Endometrium (tissue), 2 donors: ENCODE measurements around the gene WNT9B.
"Not testable (repeated sequence)": the region's sequence is repeated elsewhere in the genome, so short reads cannot be mapped to it uniquely, and the experiment has no call there.

Source experiments
- FAIRE-seq: peaks from 2 replicates; lab custom pipeline; 2012; peaks lifted over from hg19 to GRCh38; lab: Jason Lieb, UNC
- donor health status: control.
- donor health status: control.

WNT9B gene

DNA sequence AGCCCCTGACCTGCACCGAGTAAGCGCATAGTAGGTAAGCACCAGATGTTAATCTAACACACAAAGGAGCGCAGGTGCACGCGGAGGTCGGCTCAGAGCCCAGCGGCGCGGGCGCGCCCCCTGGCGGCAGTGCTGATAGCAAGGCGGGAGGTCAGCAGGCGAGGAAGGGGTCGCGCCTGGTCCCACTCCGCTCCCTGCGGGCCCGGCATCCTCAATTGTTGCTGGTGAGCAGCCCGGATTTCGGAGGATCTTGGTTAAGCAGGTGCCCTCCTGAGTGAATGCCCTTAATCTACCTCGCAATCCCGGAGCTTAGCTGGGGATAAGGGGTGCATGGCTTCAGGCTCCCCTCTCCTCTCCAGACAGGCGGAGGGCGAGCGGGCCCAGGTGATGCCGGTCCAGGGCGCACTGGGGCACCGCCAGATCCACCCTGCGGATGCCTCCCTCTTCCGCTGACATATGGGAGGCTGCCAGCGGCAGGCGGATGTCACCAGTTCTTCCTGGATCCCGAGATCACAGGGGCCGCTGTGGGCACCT, 28.9 kb upstream of the WNT9B start:
- FAIRE-seq, result no peak

DNA sequence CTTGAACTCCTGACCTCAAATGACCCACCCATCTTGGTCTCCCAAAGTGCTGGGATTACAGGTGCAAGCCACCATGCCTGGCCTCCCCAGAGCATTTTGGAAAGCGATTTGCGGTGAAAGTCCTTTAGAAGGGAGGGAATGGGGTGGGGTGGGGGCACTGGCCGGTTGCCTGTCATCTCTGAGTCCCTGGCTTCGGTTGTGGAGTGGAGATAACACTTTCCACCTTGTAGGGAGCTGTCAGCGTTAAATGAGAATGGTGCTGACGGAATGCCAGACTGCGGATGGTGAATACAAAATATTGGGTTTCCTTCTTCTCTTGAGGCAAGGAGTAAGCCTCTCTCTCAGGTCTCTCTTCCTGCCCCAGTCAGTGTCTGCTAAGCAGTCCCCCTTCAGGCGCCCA, 27.7 kb upstream of the WNT9B start:
- no peak for FAIRE-seq

DNA sequence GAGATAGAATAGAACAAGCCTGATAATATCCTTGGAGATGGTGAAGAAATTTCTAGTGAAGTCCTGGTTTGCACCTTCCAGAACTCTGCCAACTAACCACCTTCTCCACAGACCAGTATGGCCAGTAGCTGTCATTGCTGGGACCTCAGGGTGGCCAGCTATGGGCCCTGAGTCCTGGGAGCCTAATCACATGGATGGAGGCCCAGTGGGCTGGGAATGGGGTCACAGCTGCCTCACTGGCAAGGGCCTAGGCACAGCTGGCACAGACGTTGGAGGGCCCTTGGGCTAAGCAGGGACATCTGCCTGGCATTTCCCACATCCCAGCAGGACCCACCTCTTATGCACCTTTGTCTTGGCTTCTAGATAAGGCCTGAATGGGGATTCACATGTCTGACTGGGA, 25.3 kb upstream of the WNT9B start:
- no peak for FAIRE-seq

DNA sequence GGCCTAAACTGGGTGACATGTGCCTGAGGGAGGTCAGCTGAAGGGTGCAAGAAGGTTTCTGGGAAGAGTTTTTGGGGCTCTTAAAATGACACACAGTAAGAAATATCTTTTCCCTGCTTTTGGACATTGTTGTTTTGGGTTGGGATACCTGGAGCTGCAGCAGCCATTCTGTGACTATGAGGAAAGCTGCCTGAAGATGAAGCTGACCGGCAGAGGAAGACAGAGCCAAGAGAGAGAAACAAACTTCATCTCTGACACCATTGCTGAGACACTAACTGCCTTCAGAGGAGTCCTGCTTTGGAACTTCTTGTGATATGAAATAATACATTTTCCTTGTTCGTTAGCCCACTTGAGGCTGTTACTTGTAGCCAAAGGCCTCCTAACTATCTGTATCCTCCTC, 24.1 kb upstream of the WNT9B start:
- FAIRE-seq, result no peak

DNA sequence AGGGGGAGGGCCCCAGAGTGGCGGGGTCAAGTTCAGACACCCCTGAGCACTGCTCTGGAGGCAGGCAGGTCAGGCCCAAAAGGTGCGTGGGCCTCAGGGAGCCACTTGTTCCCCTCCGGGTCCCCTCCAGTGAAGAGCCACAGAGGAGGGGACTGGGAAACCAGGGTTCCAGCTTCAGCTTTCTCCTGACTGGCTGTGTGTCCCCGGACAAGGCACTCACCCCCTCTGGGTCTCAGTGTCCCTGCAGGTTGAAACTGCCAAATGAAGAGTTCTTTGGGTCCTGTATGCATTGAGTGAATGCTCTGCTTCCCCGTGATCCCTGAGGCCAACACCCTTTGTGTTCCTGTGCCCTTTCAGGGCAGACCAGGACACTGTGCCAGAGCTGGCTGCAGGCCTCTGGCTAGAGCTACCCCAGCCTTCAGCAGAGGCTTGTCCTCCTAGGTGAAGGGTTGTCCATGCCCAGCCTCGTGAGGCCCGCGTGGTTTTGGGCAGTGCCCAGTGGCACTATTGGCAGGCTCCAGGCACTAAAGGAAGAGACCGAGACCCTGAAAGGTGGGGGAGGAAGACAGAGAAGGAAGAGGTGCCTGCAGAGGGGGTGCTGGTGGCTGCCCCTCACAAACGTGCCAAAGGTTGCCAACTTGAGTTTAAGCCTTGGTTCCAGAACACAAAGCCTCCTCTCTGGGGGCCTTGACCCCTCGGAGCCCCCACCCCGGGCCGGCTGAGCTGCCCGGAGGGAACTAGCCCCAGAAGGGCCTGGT, 19.6 kb upstream of the WNT9B start:
- no peak for FAIRE-seq

DNA sequence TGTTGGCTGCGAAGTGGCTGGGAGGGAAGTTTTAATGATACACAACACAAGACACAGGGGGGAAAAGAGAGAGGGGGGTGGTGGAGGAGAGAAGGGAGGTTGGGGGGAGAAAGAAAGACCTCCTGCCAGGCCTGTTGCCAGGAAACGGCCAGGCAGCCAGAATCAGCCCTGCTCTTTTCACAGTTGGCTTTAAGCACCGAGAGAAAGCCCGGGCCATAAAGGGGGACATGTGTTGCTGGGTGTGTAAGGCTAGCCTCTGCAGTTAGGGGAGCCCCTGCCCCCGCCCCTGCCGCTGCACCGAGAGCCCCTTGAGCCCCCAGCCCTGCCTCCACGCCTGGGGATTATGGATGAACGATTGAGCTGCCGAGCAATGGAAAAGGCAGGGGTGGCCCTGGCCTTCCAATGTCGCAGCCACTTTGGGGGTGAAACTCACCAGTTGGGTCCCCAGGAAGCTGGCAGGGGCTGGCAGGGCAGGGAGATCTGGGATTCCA, 19.0 kb upstream of the WNT9B start:
- FAIRE-seq, result no peak

DNA sequence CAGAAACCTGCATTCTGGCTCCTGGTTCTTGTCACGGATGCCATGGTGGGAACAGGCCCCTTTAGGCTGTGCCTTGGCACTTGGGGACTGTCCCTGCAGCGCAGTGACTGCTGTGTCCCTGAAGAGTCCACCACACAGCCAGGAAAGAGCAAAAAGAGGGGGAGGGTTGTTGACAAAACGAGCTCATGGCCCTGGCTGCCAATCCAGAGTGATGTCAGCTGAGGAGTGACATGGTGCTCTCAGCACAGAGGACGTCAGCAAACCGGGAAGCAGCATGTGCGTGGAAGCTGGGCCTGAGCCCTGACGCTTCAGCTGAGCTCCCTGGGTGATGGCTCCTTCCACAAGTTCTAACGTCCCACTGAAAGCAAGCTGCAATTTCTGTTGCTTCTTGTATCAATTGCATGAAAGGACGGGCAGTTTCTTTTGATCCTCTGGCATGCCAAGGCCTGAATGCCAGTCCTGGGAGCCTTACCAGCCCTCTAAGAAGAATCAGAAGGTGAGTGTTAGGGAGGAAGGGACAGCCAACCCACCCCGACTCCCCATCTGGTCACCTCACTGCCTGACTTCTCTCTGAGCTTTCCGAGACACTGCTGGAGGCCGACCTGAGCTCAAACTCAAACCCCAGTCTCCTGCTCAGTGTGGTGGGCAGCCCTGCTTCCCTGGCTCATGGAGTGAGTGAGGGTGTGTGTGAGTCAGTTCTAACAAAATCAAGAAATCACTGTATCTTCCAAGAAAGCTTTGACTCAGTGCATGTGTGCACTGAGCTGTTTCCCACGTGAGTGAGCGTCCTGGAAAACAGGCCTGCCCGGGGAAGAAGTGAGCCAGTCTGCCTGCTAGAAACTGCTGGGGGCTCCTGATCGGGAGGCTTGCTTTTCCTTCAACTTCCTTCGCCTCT, 18.2 kb upstream of the WNT9B start:
- FAIRE-seq, result no peak

DNA sequence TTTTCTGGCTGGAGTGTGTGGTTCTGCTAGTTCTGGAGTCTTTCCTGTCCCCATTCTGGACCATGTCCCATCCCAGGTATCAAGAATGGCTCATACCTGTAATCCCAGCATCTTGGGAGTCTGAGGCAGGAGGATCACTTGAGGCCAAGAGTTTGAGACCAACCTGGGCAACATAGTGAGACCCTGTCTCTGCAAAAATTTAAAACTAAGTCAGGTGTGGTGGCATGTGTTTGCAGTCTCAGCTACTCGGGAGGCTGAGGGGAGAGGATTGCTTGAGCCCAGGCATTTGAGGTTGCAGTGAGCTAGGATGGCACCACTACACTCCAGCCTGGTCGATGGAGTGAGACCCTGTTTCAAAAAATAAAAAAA, 17.6 kb upstream of the WNT9B start:
- no peak for FAIRE-seq

DNA sequence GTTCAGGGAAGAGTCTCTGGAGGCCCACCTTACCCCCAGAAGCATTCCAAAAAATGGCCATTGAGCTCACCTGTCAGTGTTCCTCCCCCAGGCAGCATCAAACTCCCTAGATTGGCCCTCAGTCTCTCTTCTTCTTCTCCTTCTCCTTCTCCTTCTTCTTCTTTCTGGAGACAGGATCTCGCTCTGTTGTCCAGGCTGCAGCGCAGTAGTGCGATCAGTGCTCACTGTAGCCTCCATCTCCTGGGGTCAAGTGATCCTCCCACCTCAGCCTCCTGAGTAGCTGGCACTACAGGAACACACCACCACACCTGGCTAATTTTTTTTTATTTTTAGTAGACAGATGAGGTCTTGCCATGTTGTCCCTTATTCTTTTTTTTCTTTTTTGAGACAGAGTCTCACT, 16.5 kb upstream of the WNT9B start:
- FAIRE-seq, result no peak

DNA sequence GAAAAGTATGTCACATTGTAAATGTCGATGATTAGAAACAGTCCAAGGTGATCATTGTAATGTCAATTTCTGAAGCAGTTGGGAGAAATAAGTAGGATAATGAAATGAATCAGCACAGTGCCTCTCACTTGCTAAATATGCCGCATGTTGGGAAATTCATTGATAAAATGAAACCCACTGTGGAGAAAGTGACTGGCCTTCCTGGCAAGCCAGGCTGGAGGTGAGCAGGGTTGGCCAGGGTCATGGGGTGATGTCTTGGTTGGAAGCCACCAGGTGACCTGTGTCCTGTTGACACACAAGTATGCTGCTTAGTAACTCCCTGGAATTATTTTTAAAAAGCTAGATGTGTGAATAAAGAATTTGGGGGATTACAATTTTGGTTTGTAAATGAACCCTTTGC, 14.9 kb upstream of the WNT9B start:
- FAIRE-seq, result no peak

DNA sequence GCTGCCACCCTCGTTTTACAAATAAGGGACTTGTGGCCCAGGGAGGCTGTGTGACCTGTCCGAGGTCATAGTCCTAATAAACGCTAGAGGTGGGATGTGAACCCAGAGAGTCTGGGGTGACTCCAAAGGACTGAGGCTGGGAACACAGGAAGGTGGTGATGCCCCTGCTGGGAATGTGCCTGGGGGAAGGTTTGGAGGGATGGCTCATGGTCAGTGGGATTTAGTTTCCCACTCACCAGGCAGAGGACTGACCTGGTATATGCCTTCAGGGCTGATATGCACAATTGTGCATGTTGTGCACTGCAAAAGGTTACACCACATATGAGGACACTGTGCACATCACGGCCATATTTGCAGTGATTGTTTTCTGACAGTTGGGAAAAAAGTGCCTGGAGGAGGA, 13.9 kb upstream of the WNT9B start:
- FAIRE-seq, result no peak

DNA sequence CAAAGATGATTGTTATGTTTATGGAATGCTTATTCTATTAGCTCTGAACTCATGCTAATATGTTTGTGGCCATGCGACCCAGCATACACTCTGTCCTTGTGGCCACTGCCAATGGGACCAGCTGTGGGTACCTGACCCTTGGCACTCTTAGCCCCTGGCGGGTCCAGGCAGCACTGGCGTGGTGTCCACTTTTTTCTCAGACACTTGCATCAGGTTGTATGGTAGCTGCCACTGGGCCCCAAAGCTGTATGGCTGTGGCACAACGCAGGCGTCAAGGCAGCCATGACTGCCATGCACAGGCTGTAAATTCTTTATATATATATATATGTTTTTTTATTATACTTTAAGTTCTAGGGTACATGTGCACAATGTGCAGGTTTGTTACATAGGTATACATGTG, 12.2 kb upstream of the WNT9B start:
- FAIRE-seq, result no peak

DNA sequence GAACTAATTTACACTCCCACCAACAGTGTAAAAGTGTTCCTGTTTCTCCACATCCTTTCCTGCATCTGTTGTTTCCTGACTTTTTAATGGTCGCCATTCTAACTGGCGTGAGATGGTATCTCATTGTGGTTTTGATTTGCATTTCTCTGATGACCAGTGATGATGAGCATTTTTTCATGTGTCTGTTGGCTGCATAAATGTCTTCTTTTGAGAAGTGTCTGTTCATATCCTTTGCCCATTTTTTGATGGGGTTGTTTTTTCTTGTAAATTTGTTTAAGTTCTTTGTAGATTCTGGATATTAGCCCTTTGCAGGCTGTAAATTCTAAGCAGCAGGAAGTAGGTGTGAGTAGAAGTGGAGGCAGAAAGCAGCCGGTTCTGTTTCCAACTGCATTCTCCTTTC, 10.8 kb upstream of the WNT9B start:
- FAIRE-seq, result not testable (repeated sequence)

DNA sequence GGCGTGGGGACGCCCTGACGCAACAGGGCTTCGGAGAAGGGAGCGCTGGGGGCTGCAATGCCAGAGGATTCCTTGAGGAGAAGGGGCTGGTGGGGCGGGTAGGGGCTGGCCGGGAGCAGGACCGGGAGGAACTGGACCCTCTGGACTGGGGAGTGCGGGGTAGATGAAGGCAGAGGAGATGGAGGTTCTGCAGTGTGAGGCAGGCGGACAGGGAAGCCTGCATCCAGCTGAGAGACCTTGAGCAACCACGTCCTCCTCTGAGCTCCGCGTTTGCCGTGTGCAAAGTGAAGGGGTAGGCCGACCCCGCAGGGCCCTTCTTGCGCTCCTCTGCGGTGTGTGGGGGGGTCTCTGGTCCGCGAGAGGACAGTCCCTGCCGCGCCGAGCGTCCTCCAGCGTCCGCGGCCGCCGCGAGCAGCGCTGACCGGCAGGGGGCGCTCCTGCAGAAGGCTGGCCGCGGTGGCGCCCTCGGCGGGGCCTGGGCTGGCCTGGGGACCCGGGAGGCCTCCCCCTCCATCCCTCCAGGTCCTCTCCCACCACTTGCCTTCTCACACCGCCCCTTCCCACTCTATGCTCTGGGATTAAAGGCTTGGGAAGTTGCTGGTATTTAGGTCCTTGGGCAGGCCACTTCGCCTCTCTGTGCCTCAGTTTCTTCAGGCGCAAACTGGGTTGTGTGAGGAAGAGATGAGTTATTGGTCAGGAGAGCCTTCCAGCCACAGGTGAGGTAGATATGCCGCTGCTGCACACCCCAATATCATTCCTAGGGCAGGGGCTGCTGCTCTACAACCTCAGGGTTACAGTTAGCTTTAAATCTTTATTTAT, 9.6 kb upstream of the WNT9B start:
- no peak for FAIRE-seq

DNA sequence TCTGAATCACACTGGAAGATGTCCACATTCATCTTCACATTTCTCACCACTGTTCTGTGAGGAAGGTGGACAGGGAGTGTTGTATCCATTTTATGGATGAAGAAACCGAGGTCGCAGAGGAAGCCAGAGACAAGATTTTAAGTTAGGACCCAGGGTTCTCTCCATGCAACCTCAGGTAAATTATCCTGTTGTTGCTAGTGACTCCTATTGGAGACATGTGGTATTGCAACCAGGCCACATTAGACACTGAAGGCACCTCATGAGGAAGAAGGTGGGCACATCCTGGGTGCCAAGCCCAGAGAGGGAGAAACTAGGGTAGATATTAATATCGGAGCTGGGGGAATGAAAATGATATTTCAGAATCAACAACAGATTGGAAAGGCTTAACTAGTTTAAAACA, 8.5 kb upstream of the WNT9B start:
- FAIRE-seq, result no peak

DNA sequence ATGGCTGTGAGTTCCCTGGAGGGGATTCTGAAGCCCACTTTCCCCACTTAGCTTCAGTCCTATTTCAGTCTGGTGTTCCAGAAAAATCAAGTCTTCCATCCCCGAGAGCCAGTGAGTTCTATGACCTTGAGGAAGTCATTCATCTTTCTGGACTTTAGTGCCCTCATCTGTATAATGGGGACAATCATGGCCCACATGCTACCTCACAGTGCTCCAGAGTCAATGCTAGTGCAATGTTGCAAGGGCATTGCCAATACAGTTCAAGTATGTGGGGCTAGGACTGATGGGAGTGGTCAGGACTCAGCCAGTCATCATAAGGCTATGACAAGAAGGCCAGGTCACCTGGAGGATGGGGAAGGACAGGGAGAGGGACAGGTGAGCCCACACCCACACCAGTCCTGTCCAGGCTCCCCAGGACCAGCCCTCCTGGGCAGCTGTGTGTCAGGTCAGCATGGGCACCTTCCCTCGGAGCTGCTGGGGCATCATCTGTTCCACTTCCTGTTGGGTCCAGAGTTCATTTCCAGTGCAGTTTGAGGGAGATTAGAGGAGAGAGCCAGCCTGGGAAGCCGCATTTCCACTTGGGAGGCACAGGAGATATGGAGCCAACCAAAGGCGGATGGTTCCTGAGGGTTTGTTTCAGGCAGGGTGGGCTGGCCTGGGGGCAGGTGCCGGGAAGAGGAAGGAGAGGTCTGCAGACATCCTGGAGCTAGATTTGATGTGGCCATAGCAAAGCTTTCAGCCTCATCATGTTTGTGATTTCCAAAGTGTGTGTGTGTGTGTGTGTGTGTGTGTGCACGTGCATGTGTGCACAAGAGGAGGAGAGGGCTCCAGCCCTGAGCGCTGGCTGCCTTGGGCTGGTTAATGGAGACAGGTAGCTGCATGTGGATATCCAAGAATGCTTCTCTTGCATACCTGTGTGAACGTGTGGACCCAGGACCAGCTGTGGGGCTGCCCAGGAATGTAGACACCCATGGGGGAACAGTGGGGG, 3.9 kb upstream of the WNT9B start:
- FAIRE-seq, result no peak

DNA sequence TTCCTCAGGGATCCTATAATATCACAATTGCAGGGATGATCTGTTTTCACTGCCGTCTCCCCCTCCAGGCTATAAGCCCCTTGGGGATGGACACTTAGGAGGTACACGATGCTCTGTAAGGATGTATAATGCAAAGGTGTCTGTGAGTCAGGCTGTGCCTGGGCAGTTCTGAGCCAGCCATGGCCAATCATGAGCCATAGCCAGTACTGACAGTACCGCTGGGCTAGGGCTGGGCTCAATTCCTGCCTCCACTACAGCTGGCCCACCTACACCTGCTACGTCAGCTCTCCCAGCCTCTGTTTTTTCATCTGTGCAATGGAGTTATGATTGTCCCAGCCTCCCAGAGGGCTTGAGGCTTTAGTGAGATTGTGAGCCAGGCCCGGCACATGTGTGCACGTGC, 2.8 kb upstream of the WNT9B start:
- FAIRE-seq, result no peak

DNA sequence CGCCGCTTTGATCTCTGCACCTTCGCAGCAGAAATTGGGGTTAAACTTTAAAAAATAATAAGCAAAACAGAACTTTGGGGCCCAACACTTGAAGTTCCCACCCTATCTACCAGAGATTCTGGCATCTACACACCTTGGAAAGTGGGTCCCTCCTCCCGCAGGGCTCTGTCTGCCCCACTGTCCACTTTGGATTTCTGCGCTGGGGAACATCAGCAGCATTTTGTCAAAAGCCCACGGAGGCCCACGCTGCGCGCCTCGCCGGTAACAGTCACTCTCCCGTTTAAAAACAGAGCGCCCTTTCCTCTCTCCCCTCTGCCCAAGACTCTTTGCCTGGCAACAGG, 725 bp upstream of the WNT9B start:
- FAIRE-seq, result no peak

DNA sequence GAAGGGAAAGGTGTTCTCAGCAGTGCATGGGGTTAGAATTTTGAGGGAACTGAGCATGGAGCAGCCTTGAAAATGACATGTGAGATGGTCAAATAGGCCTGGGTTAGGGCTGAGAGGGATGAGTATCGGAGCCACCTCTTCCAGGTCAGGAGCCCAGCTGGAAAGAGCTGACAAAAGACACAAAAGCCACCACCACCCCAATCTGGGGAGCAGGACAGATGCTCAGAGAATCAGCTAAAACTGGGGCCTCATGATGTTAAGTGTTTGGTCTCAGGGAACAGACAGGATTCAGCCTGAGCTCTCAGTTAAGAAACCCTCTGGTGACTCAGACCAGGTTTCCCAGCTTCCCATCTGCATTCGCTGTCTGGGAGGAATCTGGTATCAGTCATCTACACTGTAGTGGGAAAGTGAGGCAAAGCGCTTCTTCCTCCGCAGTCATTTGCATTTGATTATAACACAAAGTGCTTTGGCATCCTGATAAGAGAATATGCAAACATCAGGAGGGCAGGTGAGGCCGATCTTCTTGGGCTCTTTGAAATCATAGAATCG, 2.6 kb downstream of the WNT9B start:
- FAIRE-seq, result no peak

DNA sequence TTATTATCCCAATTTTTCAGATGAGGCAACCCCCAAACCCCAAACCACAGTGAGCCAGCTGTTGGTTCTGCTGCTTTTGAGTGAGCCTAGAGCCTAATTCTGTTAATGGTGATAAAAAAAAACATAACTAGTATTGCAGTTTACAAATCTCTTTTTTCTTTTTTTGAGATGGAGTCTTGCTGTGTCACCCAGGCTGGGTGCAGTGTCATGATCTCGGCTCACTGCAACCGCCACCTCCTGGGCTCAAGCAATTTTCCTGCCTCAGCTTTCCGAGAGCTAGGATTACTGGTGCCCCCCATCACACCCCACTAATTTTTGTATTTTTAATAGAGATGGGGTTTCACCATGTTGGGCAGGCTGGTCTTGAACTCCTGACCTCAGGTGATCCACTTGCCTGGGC, 3.1 kb downstream of the WNT9B start:
- no peak for FAIRE-seq

DNA sequence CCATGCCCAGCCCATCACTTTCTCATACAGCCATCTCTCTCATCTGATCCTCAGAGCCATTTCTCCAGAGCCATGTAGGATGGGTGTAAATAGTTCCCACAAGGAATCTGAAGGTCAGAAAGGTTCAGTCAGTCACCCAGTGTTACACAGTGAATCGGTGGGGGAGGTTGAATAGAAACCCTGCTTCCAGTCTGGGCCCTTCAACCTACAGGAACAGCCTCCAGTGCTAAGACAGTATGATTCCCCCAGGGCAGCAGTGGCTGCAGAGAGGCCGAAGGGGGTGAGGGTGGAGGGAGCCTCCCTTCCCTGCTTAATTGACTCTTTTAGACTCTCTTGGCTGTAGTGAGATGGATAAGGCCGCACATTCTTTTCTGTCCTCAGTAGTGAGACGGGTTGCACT, 3.6 kb downstream of the WNT9B start:
- no peak for FAIRE-seq
